HG03520 (cell line): ENCODE results near the gene OR52E5.

Experiments
- ATAC-seq: cut with Tn5 transposase; IDR thresholded peaks from one replicate; pipeline ENCODE4 v1.9.1; 2021; ENCODE audit warnings: mild to moderate bottlenecking, moderate library complexity; ENCODE audit not compliant: unreplicated experiment

The OR52E5 gene

GRCh38 chr11:5892908-5893307, at the start of gene OR52E5:
OR52E5 (plus strand) TSS chr11:5893208; CDS start chr11:5900777, 7,569 bp downstream.
- no peak for ATAC-seq

GRCh38 chr11:5846701-5847100, 46.3 kb upstream of the OR52E5 start:
- no peak for ATAC-seq

GRCh38 chr11:5847711-5848110, 45.3 kb upstream of the OR52E5 start:
- no peak for ATAC-seq

- ATAC-seq: no peak
Observed at GRCh38 chr11:5851002-5851401, 42.0 kb upstream of the OR52E5 start.

- no peak for ATAC-seq
Observed at GRCh38 chr11:5857590-5857989, 35.4 kb upstream of the OR52E5 start, which contains the start of gene OR52E8. OR52E8 (minus strand) TSS chr11:5857690; CDS start chr11:5857690, 0 bp downstream.

- ATAC-seq: no peak
Observed at GRCh38 chr11:5865826-5866225, 27.2 kb upstream of the OR52E5 start.

GRCh38 chr11:5878564-5878963, 14.4 kb upstream of the OR52E5 start:
- no peak for ATAC-seq

- no peak for ATAC-seq
Observed at GRCh38 chr11:5880329-5880728, 12.7 kb upstream of the OR52E5 start, which contains the start of gene OR52E4. OR52E4 (plus strand) TSS chr11:5880629; CDS start chr11:5884293, 3,664 bp downstream.

- ATAC-seq: no peak
Observed at GRCh38 chr11:5881756-5882155, 11.3 kb upstream of the OR52E5 start.

- ATAC-seq: no peak
Observed at GRCh38 chr11:5887172-5887571, 5.8 kb upstream of the OR52E5 start.

GRCh38 chr11:5887661-5888060, 5.3 kb upstream of the OR52E5 start:
- no peak for ATAC-seq

GRCh38 chr11:5891216-5891800, 1.7 kb upstream of the OR52E5 start:
- ATAC-seq: no peak

- no peak for ATAC-seq
Observed at GRCh38 chr11:5899534-5899933, 6.5 kb downstream of the OR52E5 start.

- no peak for ATAC-seq
Observed at GRCh38 chr11:5910540-5910939, 17.5 kb downstream of the OR52E5 start.

GRCh38 chr11:5922749-5923426, 29.9 kb downstream of the OR52E5 start:
- ATAC-seq: peak; percentile 76

- peak; percentile 20 for ATAC-seq
Observed at GRCh38 chr11:5923427-5923776, 30.4 kb downstream of the OR52E5 start.

GRCh38 chr11:5923794-5924193, 30.8 kb downstream of the OR52E5 start:
- no peak for ATAC-seq

GRCh38 chr11:5928271-5928670, 35.3 kb downstream of the OR52E5 start:
- no peak for ATAC-seq

GRCh38 chr11:5928811-5929210, 35.8 kb downstream of the OR52E5 start:
- ATAC-seq: no peak

- ATAC-seq: no peak
Observed at GRCh38 chr11:5929571-5930368, 36.8 kb downstream of the OR52E5 start.

GRCh38 chr11:5930614-5931013, 37.6 kb downstream of the OR52E5 start:
- no peak for ATAC-seq

- no peak for ATAC-seq
Observed at GRCh38 chr11:5931061-5931460, 38.1 kb downstream of the OR52E5 start.
